DMS 273 (cell line): ENCODE data around the gene NCAPG.

Experiments
- DNase-seq: peaks from one replicate; lab custom pipeline; 2025; ENCODE audit not compliant: unreplicated experiment; lab: John Stamatoyannopoulos, UW

The NCAPG gene

DNA sequence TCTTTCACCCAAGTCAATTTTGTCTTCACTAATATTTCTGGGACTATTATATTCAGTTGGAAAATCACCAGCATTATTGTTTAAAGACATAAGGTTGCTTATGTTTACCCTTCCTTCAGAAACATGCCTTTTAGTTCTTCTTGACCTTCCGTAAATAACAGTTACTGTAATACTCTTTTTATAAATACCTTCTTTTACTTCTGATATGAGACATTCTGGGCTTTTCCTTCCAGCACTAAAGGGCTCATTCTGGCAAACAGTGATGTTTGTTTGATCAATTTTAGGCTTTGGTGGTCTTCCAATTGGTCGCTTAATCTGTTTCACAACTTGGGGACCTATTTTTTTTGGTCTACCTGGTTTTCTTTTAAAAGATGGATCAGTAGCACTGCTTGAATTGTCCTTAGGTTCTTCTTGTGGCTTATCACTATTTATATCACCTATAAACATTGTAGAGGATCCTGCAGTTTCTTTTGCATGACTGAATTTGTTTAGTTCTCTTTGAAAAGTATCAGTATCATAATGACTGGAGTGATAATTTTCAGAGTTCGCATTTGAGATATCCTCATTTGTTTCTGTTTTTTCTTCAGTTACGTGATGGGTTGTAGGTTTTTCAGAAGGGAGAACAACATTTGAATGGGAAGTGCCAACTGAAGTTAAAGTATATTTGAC, 64.8 kb downstream of the NCAPG start:
- no peak for DNase-seq

DNA sequence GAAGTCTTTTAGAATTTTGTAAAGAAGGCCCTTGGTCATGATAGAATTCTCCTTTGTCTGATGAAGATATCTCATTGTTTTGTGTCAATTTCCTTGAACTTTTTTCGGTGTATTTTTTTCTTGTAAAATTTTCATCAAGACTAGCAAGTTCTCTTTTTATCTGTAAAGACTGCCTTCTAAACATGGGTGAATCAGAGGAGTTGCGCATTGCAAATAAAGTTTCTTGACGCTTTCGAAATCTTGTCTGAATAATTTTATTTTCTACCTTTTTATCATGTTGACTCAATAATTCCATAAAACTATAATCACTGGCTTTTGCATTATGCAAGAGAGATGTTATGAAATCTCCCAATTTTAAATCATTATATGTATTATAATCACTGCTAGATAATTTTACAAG, 66.2 kb downstream of the NCAPG start:
- no peak for DNase-seq

DNA sequence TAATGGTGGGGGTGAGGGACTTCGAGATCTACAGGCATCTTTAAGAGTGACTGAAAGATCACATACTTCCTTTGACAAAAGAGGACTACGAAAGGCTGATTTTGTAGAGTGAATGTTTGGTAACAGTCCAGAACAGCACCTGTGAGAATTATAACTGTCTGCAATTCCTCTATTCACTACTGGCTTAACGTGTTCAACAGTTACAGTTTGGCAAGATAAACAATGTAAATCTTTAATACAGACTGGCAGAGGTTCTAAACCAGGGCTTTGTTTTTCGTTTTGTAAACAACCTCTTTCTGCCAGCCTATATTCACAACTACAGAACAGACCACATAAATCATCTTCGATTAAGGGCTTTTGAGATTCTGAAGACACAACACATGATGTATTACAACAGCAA, 66.9 kb downstream of the NCAPG start:
- no peak for DNase-seq

DNA sequence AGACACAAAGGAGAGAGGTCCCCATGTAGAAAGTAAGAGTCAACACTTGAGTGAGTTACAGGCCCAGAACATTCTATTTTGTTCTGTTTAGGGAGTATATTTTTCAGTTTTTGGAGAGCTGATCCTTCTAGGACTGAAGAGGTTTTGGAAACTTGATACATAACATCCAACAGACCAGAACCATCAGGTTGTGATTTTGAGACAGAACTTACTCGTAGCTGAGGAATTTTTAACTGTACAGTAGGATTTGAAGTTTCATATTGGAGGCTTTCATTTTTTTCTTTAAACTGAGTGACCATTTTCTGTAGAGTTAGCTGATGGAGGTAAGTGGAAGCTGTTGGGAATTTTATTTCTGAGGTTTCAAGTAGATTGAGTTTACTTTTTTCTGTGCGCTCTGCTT, 73.3 kb downstream of the NCAPG start:
- no peak for DNase-seq

DNA sequence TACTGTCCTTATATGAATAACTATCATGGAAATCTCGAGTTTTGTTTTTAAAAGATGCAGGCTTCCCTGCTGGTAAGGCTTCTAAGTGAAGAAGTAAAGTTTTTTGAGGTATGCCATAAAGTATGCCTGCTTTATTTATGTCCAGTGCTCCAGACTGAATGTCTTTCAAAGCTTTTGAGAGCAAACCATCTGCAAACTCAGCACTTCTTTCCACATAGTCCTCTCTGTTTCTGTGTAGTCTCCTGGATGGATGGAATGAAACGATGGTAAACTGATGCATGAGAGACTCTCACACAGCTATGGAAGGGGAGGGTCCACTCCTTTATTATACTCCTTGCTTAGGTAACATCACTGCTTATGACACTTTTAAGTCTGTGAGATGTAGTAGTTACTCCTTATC, 73.7 kb downstream of the NCAPG start:
- no peak for DNase-seq

DNA sequence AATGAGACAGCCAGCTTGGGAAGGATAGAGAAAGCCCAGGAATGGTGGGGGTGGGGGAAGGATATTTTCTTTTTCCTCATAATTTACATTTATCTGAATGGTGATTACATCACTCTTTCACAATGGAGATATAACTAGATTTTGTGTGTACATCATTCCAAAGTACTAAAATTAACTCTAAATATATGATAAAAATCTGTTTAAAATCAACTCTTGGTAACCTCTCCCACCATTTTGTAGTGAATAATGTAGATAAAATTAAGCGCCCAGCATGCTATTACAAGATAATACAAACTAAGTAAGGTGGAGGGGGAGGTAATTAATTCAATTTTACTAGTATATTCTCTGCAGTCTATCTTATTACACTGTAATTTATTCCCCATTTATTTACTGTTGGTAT, 78.9 kb downstream of the NCAPG start:
- no peak for DNase-seq

DNA sequence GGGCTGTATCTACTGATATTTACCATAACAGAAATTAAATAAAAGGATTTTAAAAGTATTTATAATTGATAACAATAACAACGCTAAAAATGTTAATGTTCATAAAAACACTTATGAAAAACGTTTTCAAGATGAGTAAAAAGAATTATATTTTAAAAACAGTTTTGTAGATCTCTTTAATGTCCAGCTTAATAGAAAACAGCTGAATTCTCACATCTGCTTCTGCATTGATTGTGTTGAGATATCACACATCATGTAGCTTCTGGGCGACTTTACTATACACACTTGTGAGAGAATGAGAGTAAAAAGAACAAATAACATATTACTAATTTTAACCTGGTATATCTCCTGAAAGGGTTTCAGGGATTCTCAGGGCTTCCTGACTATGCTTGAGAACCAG, 83.6 kb downstream of the NCAPG start:
- no peak for DNase-seq
